GM23338 (cell line): Measurements from ENCODE around the gene ITGB5.

Source experiments
- CREB1 ChIP-seq: fragments of 250-450 bp; sonication (Bioruptor Pico); IDR thresholded peaks from 2 replicates; pipeline ENCODE4 v1.5.0; 2020; ENCODE audit warnings: low read depth, mild to moderate bottlenecking, moderate library complexity
- EZH2 ChIP-seq: fragments of 200-600 bp; sonication (generic); IDR thresholded peaks from one replicate; pipeline ENCODE4 v1.8.0; 2017; ENCODE audit warnings: antibody characterized with exemption, mild to moderate bottlenecking, low read depth; ENCODE audit not compliant: unreplicated experiment
- EZH2phosphoT487 ChIP-seq: fragments of 200-600 bp; sonication (generic); IDR thresholded peaks from one replicate; pipeline ENCODE4 v1.8.1; 2018; ENCODE audit warnings: antibody characterized with exemption; ENCODE audit not compliant: unreplicated experiment
- JUNB ChIP-seq: IDR thresholded peaks from one replicate; pipeline ENCODE4 v1.6.1; 2016; ENCODE audit warnings: antibody characterized with exemption; ENCODE audit not compliant: unreplicated experiment
- NANOG ChIP-seq: IDR thresholded peaks from 2 replicates; pipeline ENCODE4 v1.6.1; 2016; ENCODE audit warnings: antibody characterized with exemption, borderline replicate concordance
- POLR2AphosphoS5 ChIP-seq: IDR thresholded peaks from 2 replicates; pipeline ENCODE4 v1.6.1; 2016; ENCODE audit warnings: antibody characterized with exemption, low read depth
- STAT1 ChIP-seq: IDR thresholded peaks from one replicate; pipeline ENCODE4 v1.6.1; 2016; ENCODE audit warnings: antibody characterized with exemption; ENCODE audit not compliant: unreplicated experiment
- ZNF114 ChIP-seq: fragments of 250-450 bp; sonication (Bioruptor Pico); IDR thresholded peaks from 2 replicates; pipeline ENCODE4 v1.5.0; 2020; ENCODE audit warnings: mild to moderate bottlenecking, moderate library complexity
- ZNF331 ChIP-seq: fragments of 250-450 bp; sonication (Bioruptor Pico); IDR thresholded peaks from 2 replicates; pipeline ENCODE4 v1.5.0; 2020; ENCODE audit warnings: low read depth, mild to moderate bottlenecking, moderate library complexity
- TF ChIP-seq, protein P1 (sequence below), 2 experiments: fragments of 200-600 bp in 1 of 2; sonication (generic) in 1 of 2; conservative IDR thresholded peaks; 2 replicates each; pipeline versions ENCODE4 v1.5.1 to v1.6.1; 2016 to 2017; ENCODE audit warnings: antibody characterized with exemption in 2 of 2, low read depth in 2 of 2, mild to moderate bottlenecking in 2 of 2, moderate library complexity in 1 of 2
- TF ChIP-seq, protein P2 (sequence below): fragments of 250-450 bp; sonication (Bioruptor Pico); IDR thresholded peaks from 2 replicates; pipeline ENCODE4 v1.5.0; 2020; ENCODE audit warnings: mild to moderate bottlenecking, moderate library complexity
- TF ChIP-seq, protein P3 (sequence below): IDR thresholded peaks from one replicate; pipeline ENCODE4 v1.6.1; 2018; ENCODE audit warnings: antibody characterized with exemption; ENCODE audit not compliant: unreplicated experiment

DNA sequence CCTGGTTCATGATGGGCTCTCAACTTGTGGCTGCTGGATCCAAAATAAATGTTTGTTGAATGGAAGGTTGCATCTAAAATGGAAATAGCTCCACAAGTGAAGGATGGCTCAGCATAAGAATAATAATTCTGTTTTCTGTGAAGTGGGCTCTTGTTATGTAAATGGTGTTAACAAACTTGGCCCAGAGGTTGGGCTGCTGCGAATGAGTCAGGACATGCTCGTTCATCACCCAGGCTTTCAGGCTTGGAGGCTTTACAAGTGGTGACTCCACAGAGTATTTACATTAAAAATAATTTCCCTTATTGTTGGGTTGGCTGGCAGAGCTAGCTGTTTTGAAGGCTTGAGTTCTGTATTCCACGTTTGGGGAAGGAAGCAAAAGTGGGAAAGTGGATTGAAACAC is 60.5 kb downstream of the ITGB5 start:
- TF ChIP-seq, protein P1, sequence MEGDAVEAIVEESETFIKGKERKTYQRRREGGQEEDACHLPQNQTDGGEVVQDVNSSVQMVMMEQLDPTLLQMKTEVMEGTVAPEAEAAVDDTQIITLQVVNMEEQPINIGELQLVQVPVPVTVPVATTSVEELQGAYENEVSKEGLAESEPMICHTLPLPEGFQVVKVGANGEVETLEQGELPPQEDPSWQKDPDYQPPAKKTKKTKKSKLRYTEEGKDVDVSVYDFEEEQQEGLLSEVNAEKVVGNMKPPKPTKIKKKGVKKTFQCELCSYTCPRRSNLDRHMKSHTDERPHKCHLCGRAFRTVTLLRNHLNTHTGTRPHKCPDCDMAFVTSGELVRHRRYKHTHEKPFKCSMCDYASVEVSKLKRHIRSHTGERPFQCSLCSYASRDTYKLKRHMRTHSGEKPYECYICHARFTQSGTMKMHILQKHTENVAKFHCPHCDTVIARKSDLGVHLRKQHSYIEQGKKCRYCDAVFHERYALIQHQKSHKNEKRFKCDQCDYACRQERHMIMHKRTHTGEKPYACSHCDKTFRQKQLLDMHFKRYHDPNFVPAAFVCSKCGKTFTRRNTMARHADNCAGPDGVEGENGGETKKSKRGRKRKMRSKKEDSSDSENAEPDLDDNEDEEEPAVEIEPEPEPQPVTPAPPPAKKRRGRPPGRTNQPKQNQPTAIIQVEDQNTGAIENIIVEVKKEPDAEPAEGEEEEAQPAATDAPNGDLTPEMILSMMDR (conservative IDR thresholded peaks at IDR 0.05; ENCODE audit: low read depth in 2 of 2) = no peak
- TF ChIP-seq CREB1 (CRISPR knock-in tag) (no peak), EZH2 (no peak), ZNF114 (CRISPR knock-in tag) (no peak), EZH2phosphoT487 (no peak), POLR2AphosphoS5 (no peak), STAT1 (no peak), ZNF331 (CRISPR knock-in tag) (no peak), JUNB (no peak), NANOG (peak; percentile 77; the same call in 1 of the 2 replicates)
- TF ChIP-seq, protein P2, sequence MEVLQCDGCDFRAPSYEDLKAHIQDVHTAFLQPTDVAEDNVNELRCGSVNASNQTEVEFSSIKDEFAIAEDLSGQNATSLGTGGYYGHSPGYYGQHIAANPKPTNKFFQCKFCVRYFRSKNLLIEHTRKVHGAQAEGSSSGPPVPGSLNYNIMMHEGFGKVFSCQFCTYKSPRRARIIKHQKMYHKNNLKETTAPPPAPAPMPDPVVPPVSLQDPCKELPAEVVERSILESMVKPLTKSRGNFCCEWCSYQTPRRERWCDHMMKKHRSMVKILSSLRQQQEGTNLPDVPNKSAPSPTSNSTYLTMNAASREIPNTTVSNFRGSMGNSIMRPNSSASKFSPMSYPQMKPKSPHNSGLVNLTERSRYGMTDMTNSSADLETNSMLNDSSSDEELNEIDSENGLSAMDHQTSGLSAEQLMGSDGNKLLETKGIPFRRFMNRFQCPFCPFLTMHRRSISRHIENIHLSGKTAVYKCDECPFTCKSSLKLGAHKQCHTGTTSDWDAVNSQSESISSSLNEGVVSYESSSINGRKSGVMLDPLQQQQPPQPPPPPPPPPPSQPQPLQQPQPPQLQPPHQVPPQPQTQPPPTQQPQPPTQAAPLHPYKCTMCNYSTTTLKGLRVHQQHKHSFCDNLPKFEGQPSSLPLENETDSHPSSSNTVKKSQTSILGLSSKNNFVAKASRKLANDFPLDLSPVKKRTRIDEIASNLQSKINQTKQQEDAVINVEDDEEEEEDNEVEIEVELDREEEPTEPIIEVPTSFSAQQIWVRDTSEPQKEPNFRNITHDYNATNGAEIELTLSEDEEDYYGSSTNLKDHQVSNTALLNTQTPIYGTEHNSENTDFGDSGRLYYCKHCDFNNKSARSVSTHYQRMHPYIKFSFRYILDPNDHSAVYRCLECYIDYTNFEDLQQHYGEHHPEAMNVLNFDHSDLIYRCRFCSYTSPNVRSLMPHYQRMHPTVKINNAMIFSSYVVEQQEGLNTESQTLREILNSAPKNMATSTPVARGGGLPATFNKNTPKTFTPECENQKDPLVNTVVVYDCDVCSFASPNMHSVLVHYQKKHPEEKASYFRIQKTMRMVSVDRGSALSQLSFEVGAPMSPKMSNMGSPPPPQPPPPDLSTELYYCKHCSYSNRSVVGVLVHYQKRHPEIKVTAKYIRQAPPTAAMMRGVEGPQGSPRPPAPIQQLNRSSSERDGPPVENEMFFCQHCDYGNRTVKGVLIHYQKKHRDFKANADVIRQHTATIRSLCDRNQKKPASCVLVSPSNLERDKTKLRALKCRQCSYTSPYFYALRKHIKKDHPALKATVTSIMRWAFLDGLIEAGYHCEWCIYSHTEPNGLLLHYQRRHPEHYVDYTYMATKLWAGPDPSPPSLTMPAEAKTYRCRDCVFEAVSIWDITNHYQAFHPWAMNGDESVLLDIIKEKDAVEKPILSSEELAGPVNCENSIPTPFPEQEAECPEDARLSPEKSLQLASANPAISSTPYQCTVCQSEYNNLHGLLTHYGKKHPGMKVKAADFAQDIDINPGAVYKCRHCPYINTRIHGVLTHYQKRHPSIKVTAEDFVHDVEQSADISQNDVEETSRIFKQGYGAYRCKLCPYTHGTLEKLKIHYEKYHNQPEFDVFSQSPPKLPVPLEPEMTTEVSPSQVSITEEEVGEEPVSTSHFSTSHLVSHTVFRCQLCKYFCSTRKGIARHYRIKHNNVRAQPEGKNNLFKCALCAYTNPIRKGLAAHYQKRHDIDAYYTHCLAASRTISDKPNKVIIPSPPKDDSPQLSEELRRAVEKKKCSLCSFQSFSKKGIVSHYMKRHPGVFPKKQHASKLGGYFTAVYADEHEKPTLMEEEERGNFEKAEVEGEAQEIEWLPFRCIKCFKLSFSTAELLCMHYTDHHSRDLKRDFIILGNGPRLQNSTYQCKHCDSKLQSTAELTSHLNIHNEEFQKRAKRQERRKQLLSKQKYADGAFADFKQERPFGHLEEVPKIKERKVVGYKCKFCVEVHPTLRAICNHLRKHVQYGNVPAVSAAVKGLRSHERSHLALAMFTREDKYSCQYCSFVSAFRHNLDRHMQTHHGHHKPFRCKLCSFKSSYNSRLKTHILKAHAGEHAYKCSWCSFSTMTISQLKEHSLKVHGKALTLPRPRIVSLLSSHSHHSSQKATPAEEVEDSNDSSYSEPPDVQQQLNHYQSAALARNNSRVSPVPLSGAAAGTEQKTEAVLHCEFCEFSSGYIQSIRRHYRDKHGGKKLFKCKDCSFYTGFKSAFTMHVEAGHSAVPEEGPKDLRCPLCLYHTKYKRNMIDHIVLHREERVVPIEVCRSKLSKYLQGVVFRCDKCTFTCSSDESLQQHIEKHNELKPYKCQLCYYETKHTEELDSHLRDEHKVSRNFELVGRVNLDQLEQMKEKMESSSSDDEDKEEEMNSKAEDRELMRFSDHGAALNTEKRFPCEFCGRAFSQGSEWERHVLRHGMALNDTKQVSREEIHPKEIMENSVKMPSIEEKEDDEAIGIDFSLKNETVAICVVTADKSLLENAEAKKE (CRISPR knock-in tag) = 0 out of 2 replicates have a peak, but pooled peaks have one; percentile 17
- TF ChIP-seq, protein P3, sequence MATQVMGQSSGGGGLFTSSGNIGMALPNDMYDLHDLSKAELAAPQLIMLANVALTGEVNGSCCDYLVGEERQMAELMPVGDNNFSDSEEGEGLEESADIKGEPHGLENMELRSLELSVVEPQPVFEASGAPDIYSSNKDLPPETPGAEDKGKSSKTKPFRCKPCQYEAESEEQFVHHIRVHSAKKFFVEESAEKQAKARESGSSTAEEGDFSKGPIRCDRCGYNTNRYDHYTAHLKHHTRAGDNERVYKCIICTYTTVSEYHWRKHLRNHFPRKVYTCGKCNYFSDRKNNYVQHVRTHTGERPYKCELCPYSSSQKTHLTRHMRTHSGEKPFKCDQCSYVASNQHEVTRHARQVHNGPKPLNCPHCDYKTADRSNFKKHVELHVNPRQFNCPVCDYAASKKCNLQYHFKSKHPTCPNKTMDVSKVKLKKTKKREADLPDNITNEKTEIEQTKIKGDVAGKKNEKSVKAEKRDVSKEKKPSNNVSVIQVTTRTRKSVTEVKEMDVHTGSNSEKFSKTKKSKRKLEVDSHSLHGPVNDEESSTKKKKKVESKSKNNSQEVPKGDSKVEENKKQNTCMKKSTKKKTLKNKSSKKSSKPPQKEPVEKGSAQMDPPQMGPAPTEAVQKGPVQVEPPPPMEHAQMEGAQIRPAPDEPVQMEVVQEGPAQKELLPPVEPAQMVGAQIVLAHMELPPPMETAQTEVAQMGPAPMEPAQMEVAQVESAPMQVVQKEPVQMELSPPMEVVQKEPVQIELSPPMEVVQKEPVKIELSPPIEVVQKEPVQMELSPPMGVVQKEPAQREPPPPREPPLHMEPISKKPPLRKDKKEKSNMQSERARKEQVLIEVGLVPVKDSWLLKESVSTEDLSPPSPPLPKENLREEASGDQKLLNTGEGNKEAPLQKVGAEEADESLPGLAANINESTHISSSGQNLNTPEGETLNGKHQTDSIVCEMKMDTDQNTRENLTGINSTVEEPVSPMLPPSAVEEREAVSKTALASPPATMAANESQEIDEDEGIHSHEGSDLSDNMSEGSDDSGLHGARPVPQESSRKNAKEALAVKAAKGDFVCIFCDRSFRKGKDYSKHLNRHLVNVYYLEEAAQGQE = no peak
